Fibroblast of skin of left biceps (primary cell): Measurements from ENCODE around the gene C2orf78.
"Not testable (repeated sequence)": the region's sequence is repeated elsewhere in the genome, so short reads cannot be mapped to it uniquely, and the experiment has no call there.

Source experiments
- DNase-seq, 2 experiments: peaks; one replicate each; pipeline ENCODE4 v3.0.0-alpha.2; 2013; ENCODE audit warnings: low read depth in 2 of 2

The C2orf78 gene

DNA sequence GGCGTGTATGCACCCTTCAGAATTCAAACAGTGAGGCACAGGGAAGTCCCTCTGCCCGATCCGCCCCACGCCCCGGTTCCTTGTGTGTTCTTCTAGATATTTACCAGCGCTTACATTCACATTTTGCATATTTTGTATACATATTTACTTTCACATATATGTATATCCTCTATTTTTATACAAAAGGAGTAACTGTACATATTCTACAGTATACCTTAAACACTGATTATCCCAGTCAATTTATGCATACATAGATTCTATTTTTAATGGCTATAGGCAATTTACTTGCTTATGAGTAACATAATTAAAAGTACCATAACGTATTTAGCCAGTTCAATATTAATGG is 3.8 kb upstream of the C2orf78 start:
- no peak for DNase-seq

- DNase-seq: not testable (repeated sequence)
Measured at GRCh38 chr2:73783402-73783801, 581 bp upstream of the C2orf78 start.

DNA sequence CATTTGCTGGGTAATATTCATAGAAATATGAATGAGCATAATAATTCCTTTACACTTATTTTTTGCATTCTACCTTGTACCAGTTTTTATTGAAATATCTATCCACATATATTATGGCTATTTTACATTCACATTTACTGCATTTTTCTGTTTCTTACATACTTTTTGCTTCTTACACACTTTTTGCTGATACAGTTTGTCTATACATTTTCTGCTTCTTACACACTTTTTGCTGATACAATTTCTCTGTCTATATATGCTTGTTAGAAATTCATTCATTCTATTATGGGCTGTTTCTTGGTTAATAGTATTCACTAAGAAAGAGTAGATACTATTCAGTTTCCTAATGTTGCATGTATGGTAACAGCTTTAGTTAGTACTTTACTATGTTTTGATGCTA is 27.9 kb downstream of the C2orf78 start:
- DNase-seq: no peak

GRCh38 chr2:73812635-73813034 is 28.7 kb downstream of the C2orf78 start:
- DNase-seq: no peak

- no peak for DNase-seq
Measured at GRCh38 chr2:73818296-73818695, 34.3 kb downstream of the C2orf78 start.

- no peak for DNase-seq
Measured at GRCh38 chr2:73821227-73821626, 37.2 kb downstream of the C2orf78 start.

DNA sequence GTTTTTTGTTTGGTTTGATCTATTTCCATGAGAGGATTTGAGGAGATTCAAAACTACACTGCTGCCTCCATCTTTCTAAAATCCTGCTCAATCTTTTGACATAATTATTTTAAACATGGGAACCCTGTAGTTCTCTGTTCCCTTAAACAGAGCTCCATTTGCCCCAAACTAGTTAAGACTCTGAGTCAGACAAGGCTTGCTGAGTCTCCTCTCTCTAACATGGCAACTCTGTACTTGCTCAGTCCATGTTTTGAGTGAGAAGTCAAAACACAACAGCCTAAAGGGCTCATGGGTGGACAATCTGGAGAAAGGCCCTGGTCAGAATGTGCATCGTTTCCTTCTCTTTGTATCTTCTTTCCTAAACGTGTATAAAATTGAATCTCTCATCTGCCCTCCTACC is 37.7 kb downstream of the C2orf78 start:
- no peak for DNase-seq

GRCh38 chr2:73822276-73822675 is 38.3 kb downstream of the C2orf78 start:
- no peak for DNase-seq

- DNase-seq: no peak
Measured at GRCh38 chr2:73822991-73823390, 39.0 kb downstream of the C2orf78 start.

DNA sequence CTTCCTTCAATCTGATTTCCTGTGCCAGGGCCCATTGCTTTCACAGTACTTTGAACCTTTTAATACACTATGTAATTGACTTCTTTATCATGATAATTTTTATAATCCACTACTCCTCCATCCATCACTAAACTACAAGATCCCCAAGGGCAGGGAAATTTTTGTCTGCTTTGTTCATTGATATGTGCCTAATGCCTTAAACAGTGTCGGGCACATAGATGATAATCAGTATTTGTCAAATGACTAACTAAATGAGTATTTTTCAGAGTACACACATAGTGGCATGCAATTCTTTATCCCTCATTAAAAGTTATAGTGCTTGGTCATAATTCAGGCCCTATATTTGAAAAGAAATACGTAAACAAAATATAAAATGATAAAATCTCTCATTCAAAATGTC is 39.4 kb downstream of the C2orf78 start:
- no peak for DNase-seq

DNA sequence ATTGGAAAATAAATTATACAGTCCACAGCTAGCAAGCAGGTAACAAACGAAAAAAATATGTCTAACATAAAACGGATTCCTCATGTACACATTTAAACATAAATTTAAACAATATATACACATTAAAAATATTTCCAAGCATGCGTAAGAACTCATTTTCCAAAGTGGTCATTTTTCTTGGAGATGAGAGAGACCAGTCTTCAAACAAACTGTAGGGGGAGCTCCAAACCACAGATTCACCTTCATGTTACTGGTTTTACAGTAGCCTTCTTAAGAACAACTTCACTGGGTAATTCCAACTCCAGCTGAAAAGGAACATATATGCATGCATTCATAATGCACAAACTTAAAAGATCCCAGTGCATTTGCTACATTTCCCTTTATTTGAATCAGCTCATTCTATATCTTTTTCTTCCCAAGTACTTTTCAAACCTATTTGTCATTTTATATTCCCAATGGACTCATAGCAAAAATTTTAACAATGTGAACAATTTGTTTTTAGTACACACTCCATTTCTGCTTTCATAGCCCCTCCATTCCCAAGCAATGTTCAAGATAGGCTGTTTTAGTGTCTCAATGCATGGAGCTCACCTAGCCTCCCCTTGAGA is 40.0 kb downstream of the C2orf78 start:
- DNase-seq: peak; percentile 46 to 51

DNA sequence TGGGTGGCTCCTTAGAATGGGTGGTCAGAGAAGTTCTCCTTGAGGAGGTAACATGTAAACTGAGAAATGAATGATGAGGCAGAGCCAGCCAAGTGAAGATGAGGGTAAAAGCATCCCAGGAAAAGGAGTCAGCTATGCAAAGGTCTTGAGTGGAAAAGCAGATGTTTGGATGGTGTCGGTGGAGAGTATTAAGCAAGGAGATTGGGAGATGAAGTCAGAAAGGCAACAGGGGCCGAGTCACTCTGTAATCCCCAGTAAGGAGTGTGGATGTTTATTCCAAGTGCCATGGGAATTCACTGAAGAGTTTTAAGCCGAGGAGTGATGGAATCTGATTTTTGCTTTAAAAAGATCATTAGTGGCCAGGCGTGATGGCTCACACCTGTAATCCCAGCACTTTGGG is 41.4 kb downstream of the C2orf78 start:
- DNase-seq: no peak

DNA sequence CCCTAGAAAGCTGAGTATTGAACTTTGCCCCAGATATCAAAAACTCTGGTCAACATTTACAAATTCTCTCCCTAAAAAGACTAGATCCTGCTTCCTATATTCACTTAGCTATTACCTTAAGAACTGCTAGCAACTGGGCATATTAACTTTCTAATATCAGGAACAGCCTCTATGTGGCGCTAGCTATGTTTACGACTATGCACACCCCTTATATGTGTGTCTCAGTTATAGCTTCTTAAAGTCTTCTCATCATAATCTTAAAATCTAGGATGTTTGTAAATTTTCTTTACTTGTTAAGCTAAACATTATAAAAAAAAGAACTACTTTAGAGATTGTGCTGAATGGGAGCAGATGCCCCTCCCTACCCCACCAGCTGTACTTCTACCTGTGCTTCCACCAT is 43.0 kb downstream of the C2orf78 start:
- DNase-seq: no peak

GRCh38 chr2:73827660-73828388 is 43.8 kb downstream of the C2orf78 start:
- no peak for DNase-seq

GRCh38 chr2:73828389-73828817 is 44.4 kb downstream of the C2orf78 start:
- no peak for DNase-seq

GRCh38 chr2:73828818-73829570 is 45.0 kb downstream of the C2orf78 start, which contains the start of gene STAMBP:
Gene STAMBP (plus strand): TSS chr2:73828961. CDS start chr2:73830857, 1,896 bp downstream.
- peak; percentile 86 to 87 for DNase-seq

- peak; percentile 55 to 68 for DNase-seq
Measured at GRCh38 chr2:73830871-73831401, 47.0 kb downstream of the C2orf78 start.

- DNase-seq: no peak
Measured at GRCh38 chr2:73832930-73833329, 48.9 kb downstream of the C2orf78 start.

DNA sequence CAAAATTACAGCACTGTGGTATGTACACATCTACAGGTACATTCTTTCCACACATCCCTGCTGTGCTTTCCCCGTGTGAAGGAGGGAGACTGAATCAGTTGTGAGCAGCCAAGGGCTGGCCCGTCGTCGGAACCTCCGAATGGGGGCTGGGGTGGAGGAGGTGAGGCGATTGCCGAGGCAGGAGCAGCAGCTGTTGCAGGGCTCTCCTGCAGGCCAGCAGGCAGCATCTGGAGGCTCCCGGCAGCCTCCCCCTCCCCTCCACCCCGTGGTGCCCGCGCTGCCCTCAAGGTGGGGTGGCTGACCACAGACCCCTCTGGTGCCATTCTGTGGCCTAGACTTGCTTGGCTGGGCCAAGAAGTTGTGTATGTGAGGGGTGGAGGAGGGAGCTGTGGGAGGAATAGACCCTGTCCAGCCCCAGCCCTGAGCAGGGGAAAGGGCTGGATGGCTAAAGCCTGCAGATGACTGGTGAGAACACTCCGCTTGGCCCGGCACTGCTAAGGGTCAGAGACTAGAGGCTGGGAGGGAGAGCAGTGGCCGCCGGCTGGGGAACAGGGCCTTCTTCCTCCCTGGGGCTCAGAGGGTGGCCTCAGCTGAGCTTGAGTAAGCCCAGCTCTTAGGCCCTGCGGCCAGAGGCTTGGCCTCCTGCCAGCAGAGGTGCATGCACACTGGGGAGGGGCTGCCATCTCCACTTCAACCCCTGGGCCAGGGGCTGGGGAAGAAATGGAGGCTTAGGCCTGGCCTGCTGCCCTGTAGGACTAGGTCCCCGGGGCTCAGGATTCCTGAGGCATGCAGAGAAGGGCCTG is 52.4 kb downstream of the C2orf78 start:
- DNase-seq: no peak

DNA sequence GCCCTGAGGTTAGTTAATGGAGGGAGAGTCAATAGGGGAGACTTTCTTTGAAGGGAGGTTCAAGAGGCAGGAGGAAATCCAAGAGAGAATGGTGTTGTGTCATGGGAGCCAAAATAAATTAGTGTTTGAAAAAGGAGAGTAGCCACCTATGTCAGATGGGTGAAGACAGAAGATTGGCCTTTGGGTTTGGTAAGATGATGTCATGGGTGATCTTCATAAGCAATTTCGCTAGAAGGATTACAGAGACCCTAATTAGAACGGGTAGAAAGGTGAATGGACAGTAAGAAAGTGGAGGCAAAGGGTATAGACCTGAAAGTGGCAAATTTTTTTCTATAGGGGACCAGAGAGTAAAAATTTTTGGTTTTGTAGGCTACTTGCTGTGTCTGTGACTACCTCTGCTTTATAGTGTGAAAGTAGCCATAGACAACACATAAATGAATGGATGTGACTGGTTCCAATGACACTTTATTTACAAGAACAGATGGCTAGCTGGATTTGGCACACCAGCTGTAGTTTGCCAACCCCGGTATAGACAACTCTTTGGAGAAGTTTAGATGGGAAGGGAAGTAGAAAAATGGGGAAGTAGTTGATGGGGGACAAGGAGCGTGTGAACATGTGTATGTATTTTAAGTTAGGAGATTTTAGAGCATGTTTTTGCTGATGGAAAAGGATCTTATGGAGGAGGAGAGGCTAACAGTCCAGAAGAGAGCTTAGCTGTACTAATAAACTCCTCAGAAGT is 54.0 kb downstream of the C2orf78 start:
- DNase-seq: no peak
